Measurements from ENCODE around the gene LTO1.

The LTO1 gene

GRCh38 chr11:69645801-69646492 lies 29.2 kb downstream of the LTO1 start:
- DNase-seq (ENCODE audit: low read depth in 2 of 2): no peak

GRCh38 chr11:69644962-69645675 lies 30.0 kb downstream of the LTO1 start:
- DNase-seq (ENCODE audit: low read depth in 2 of 2): no peak

DNA sequence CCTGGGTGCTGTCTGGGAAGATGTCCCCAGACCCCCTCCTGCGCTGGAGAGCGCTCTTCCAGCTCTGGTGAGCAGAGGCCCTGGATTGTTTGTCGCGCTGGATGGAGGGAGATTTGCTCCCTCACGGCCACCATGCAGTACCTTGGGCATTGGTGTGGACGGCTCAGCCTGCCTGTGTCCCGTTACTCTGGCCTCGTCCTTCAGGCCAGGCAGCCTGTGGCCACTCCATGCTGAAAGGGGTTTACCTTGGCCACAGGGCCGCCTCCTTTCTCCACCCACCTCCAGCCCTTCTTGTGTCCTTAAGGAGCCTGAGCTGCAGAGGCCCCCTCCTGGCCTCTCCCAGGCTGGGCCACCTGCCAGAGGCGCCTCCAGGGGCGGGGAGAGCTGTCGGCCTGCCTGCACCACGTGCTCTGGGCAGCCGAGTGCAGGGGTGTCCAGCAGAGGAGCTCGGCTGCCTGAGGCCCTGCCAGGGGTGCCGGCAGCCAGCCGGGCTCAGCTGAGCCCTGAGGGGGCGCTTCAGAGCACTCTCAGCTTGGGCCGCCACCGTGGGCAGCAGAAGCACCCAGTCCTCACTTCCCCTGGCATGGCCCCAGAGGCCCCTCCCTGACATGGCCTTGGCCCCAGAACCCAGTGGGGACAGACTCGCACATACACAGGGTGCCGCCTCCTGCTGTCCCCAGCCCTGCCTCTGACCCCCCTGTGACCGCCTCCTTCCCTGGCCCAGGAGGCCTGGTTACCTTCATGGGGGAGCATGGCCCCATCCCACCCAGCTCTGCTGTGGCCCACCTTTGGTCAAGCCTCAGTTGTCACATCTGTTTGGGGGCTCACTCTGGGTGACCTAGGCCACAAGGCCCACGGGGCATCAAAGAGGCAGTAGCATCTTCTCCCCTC lies 30.8 kb downstream of the LTO1 start:
- no peak for DNase-seq (ENCODE audit: low read depth in 2 of 2)

DNA sequence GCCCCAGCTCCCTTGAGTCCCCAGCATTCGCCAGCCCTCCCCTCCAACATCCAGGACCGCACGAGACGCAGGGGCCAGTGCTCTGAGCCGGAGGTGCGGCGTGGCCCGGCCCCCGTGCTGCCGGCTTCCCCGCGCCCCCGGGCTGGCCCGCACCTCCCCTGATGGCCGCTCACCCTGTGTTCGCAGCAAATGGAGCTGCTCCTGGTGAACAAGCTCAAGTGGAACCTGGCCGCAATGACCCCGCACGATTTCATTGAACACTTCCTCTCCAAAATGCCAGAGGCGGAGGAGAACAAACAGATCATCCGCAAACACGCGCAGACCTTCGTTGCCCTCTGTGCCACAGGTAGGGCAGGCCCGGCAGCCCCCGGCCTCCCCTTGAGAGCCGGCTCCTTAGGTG lies 31.5 kb downstream of the LTO1 start:
- no peak for DNase-seq (ENCODE audit: low read depth in 2 of 2)

DNA sequence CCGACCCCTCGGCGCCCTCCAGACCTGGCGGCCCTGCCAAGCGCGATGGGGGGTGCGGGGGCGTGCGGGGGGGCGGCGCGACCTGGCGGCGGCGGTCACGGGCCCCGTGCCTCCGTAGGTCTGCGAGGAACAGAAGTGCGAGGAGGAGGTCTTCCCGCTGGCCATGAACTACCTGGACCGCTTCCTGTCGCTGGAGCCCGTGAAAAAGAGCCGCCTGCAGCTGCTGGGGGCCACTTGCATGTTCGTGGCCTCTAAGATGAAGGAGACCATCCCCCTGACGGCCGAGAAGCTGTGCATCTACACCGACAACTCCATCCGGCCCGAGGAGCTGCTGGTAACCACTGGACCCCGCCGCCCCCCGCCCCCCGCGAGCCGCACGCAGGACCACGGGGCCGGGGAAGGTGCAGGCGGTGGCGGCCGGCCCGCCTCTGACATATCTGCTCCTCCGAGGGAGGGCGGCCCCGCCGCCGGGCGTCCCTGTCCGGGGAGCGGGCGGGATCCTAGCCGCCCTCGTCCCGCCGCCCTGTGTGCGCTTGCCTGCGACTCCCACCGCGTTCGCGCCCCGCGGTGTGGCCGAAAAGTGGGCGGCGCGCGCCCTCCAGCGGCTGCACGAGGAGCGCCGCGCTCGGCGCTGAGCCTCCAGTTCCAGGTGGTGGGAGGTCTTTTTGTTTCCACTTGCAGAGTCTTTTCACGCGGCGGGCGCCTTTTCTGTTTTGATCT lies 32.1 kb downstream of the LTO1 start:
- peak; percentile 39 to 69 for DNase-seq (ENCODE audit: low read depth in 2 of 2)

GRCh38 chr11:69642549-69642912 lies 32.6 kb downstream of the LTO1 start:
- DNase-seq (ENCODE audit: low read depth in 2 of 2): peak; percentile 53 to 60

DNA sequence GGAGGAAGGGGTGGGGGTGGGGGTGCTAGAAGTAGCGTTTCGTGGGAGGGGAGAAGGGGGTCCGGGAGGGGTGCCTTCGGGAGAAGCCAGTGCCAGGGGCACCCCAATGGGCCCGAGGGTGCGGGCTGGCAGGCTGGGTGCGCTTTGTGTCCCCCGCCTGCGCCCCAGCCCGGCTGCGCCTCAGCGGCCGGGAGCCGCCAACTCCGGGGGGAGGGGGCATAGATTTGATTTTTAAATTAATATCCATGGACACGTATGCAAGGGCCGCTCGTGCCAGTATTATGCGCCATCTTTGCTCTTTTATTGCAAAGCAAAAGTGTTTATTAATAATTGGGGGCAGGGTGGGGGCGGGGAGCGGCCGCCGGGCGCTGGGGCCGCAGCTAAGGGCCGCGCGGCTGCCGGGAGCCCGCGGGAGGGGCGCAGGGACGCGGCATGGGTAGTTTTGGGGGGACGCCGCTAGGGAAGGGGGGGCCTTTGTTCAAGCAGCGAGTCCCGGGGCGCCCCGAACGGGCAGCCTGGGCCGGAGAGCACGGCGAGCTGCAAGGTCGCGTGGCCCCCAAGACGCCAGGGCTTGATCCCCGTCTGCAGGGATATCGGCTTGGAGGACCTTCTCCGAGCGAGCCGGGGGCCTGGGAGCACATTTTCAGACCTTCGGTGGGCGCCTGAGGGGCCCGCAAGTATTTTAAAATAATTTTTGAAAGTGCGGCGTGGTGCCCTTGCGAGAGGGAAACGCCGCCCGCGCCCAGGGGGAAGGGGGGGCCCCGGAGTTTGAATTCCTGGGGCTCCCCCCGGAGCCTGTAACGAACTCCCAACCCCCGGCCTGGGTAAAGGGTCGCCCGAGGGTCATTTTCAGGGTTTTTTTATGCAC lies 33.2 kb downstream of the LTO1 start:
- no peak for DNase-seq (ENCODE audit: low read depth in 2 of 2)

GRCh38 chr11:69640995-69641581 lies 34.1 kb downstream of the LTO1 start, which contains the start of gene CCND1:
Gene CCND1, plus strand, starts transcription at chr11:69641156. Its CDS starts 158 bp downstream, at chr11:69641314.
- peak in 1 of 2 donors; percentile 20 for DNase-seq (ENCODE audit: low read depth in 2 of 2)

DNA sequence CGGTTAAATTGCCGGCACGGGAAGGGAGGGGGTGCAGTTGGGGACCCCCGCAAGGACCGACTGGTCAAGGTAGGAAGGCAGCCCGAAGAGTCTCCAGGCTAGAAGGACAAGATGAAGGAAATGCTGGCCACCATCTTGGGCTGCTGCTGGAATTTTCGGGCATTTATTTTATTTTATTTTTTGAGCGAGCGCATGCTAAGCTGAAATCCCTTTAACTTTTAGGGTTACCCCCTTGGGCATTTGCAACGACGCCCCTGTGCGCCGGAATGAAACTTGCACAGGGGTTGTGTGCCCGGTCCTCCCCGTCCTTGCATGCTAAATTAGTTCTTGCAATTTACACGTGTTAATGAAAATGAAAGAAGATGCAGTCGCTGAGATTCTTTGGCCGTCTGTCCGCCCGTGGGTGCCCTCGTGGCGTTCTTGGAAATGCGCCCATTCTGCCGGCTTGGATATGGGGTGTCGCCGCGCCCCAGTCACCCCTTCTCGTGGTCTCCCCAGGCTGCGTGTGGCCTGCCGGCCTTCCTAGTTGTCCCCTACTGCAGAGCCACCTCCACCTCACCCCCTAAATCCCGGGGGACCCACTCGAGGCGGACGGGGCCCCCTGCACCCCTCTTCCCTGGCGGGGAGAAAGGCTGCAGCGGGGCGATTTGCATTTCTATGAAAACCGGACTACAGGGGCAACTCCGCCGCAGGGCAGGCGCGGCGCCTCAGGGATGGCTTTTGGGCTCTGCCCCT lies 34.7 kb downstream of the LTO1 start:
- no peak for DNase-seq (ENCODE audit: low read depth in 2 of 2)

DNA sequence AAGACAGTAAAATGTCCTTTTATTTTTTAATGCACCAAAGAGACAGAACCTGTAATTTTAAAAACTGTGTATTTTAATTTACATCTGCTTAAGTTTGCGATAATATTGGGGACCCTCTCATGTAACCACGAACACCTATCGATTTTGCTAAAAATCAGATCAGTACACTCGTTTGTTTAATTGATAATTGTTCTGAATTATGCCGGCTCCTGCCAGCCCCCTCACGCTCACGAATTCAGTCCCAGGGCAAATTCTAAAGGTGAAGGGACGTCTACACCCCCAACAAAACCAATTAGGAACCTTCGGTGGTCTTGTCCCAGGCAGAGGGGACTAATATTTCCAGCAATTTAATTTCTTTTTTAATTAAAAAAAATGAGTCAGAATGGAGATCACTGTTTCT lies 35.3 kb downstream of the LTO1 start:
- no peak for DNase-seq (ENCODE audit: low read depth in 2 of 2)

DNA sequence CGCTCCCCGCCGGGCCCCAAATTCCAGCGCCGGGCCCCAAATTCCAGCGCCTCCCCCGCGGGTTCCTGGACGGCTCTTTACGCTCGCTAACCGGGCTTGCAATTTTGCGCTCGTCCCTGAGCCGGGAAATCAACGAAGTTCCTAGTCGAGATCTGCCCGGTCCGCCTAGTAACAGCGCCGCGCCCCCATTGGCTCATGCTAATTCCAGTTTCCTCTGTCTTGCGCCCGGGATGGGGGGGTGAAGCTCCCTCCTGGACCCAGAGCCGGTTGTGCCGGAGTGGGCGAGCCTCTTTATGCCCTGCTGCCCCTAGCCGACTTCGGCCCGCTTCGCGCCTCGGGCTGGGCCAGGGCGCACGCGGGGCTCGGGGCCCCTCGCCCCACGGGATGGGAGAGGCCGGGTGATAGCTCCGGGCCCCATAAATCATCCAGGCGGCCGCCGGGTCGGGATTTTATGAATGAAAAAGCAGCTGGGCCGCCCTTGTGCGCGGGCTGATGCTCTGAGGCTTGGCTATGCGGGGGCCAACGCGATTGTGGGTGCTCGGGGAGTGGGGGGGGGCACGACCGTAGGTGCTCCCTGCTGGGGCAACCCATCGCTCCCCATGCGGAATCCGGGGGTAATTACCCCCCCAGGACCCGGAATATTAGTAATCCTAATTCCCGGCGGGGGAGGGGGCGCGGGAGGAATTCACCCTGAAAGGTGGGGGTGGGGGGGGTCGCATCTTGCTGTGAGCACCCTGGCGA lies 36.0 kb downstream of the LTO1 start:
- no peak for DNase-seq (ENCODE audit: low read depth in 2 of 2)

DNA sequence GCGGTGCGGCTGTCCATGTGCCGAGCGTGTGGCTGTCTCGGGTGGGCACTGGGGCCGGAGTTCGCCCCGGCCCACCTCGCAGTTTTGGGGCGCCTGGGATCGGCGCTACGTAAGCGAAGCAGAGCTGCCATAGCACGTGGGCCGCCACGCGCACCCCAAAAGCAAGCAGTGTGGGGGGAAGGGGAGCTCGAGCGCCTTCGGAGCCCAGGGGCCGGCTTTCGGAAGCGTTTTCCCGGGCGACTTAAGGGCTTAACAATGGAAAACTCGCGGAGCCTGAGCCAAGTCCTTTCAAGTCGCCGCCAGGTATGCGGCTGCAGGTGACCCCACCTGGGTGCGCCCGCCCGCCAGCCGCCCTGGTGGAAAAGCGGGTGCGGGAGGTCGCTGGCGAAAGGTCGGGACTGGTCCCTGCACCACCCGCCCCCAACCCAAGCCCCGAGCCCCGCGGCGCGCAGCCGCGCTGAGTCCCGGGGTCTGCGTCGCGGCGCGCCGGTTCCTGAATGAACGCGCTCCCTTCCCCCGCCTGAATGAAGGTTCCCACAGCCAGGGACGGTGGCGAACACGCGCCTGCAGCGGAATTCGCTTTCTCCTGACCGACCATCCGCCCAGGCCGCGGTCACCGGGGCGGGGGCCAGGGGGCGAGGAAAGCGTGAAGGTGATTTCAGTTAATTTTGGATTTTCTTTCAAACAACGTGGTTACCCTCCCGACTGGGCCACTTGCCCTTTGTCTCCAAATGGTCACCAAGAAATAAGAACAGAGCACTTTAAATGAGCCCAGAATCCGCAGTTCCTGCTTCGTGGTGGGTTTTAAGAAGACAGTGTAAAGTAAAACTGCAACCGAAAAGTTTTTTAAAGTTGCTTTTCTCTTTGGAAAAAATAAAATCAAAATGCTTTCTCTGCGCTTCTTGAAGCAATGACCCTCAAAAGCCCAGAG lies 36.9 kb downstream of the LTO1 start:
- DNase-seq (ENCODE audit: low read depth in 2 of 2): no peak

GRCh38 chr11:69637198-69637940 lies 37.8 kb downstream of the LTO1 start:
- DNase-seq (ENCODE audit: low read depth in 2 of 2): no peak

- DNase-seq (ENCODE audit: low read depth in 2 of 2): no peak
Measured at GRCh38 chr11:69636512-69637197, 38.5 kb downstream of the LTO1 start.

GRCh38 chr11:69635804-69636511 lies 39.2 kb downstream of the LTO1 start:
- DNase-seq (ENCODE audit: low read depth in 2 of 2): no peak

GRCh38 chr11:69635195-69635594 lies 40.0 kb downstream of the LTO1 start:
- no peak for DNase-seq (ENCODE audit: low read depth in 2 of 2)

All from stimulated activated CD8-positive, alpha-beta memory T cell treated with anti-CD3 and anti-CD28 coated beads, Interleukin-7, amount 100 ng/mL, for 4 hours (primary cell).